ENCODE measurements around the gene FAHD2B.
"Not testable (repeated sequence)": the region's sequence is repeated elsewhere in the genome, so short reads cannot be mapped to it uniquely, and the experiment has no call there.

The FAHD2B gene

GRCh38 chr2:97046676-97047075 lies 48.0 kb downstream of the FAHD2B start:
- H3K36me3 ChIP-seq (replicated peaks; ENCODE audit: low read depth, low read length); H4K20me1 ChIP-seq (ENCODE audit: insufficient read depth, low read length); H3K27ac ChIP-seq (ENCODE audit: low read length); H3K9ac ChIP-seq (ENCODE audit: low read length); H2AFZ ChIP-seq (ENCODE audit: low read depth, low read length); H3K4me3 ChIP-seq (ENCODE audit: low read length); H3K9me3 ChIP-seq (ENCODE audit: insufficient read depth, low read length); H3K79me2 ChIP-seq (ENCODE audit: low read length); H3K27me3 ChIP-seq (ENCODE audit: low read depth, low read length); H3K4me2 ChIP-seq (ENCODE audit: low read length); H3K4me1 ChIP-seq (ENCODE audit: low read length): not testable (repeated sequence)

- not testable (repeated sequence) for H2AFZ ChIP-seq (ENCODE audit: low read depth, low read length); H3K27ac ChIP-seq (ENCODE audit: low read length); H3K4me2 ChIP-seq (ENCODE audit: low read length); H3K4me3 ChIP-seq (ENCODE audit: low read length); H4K20me1 ChIP-seq (ENCODE audit: insufficient read depth, low read length); H3K79me2 ChIP-seq (ENCODE audit: low read length); H3K36me3 ChIP-seq (replicated peaks; ENCODE audit: low read depth, low read length); H3K9me3 ChIP-seq (ENCODE audit: insufficient read depth, low read length); H3K9ac ChIP-seq (ENCODE audit: low read length); H3K27me3 ChIP-seq (ENCODE audit: low read depth, low read length); H3K4me1 ChIP-seq (ENCODE audit: low read length)
Measured at GRCh38 chr2:97045895-97046499, 48.7 kb downstream of the FAHD2B start.

All from OCI-LY3 (cell line).